ENCODE results near the gene PNPLA7. TPM values are rescaled to one million over a fixed set of nuclear protein-coding genes. Genes with fewer than 3 reads are reported as not detected.
"Not testable (repeated sequence)": the region's sequence is repeated elsewhere in the genome, so short reads cannot be mapped to it uniquely, and the experiment has no call there.

The PNPLA7 gene
- total and polyA plus RNA-seq, 2 of the 13 experiments (the other 11 are each of a cell fraction or from before 2014, with no cell fraction given): 0.42 to 1.5 TPM

DNA sequence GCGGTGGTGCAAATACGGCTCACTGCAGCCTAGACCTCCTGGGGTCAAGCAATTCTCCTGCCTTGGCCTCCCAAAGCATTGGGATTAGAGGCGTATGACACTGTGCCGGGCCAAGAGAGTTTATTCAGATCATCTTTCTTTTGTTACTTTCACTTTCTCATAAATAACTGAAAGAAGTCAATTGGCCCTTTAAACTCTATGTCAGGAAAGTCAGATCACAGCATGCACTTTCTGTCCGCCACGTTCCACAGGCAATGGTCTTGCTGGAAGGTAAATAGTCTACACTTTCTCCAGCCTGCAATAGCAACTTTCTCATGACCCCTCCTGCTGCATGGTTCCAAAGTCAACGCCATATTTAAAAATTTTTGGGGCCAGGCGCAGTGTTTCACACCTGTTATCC, 48.7 kb upstream of the PNPLA7 start:
- DNase-seq (ENCODE audit: low spot score): no peak

DNA sequence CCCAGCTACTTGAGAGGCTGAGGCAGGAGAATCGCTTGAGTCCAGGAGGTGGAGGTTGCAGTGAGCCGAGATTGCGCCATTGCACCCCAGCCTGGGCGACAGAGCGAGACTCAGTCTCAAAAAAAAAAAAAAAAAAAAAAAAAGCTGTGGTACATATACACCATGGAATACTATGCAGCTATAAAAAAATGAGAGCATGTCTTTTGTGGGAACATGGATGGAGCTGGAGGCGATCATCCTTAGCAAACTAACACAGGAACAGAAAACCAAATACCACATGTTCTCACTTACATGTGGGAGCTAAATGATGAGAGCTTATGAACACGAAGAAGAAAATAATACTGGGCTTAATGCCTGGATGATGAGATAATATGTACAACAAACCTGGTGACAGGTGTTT, 46.4 kb upstream of the PNPLA7 start:
- 51% methylated on average over 7 of the region's 7 CpGs for WGBS (ENCODE audit: low lambda C conversion rate)
- H3K4me3 ChIP-seq (replicated peaks in 1 of 3; ENCODE audit: insufficient read depth in 1 of 3, low read depth in 2 of 3, low read length in 3 of 3); DNase-seq (ENCODE audit: low spot score); POLR2A ChIA-PET; H3K27me3 ChIP-seq (ENCODE audit: control insufficient read depth in 1 of 2, insufficient read depth in 2 of 2, low read length in 2 of 2); H3K79me2 ChIP-seq (ENCODE audit: insufficient read depth, low read length); H2AFZ ChIP-seq (ENCODE audit: low read length); H3K9me3 ChIP-seq (ENCODE audit: low read length); H3K9ac ChIP-seq (ENCODE audit: insufficient read depth, low read depth, low read length); intact Hi-C loops (cut with micrococcal nuclease; ENCODE audit: unreplicated experiment); H3K36me3 ChIP-seq (replicated peaks in 1 of 2; ENCODE audit: control insufficient read depth in 1 of 2, insufficient read depth in 2 of 2, low read length in 2 of 2); FAIRE-seq; H3K27ac ChIP-seq (ENCODE audit: extremely low read length, insufficient read depth, low read length); in situ Hi-C loops (cut with HindIII; ENCODE audit: extremely low pct_ligation_motif_present, low pct_unique_long_range_greater_than_20kb); ATAC-seq; H3K4me2 ChIP-seq (ENCODE audit: low read depth, low read length); H4K20me1 ChIP-seq (ENCODE audit: insufficient read depth, low read length); CTCF ChIA-PET (ENCODE audit: low intra/inter-chr PET ratio, low total read pairs); BruUV-seq (replicated peaks): not testable (repeated sequence)
- H3K4me1 ChIP-seq (ENCODE audit: insufficient read depth, low read length): peaks cover 40% of the 10 kb centered on the region

More for the DNA sequence above, 48.7 kb upstream of the PNPLA7 start:
- Histone ChIP-seq H2AFZ (ENCODE audit: low read length) (peak overlapping the region; percentile 54), H3K36me3 (replicated peaks in 1 of 2; ENCODE audit: control insufficient read depth in 1 of 2, insufficient read depth in 2 of 2, low read length in 2 of 2) (no peaks in the 10 kb centered on the region), H3K4me3 (replicated peaks in 1 of 3; ENCODE audit: insufficient read depth in 1 of 3, low read depth in 2 of 3, low read length in 3 of 3) (peak overlapping the region in 2 of 3 experiments; percentile 28 to 38; a peak in 3 of 6 replicates), H3K27ac (ENCODE audit: extremely low read length, insufficient read depth, low read length) (no peak overlapping the region), H3K9ac (ENCODE audit: insufficient read depth, low read depth, low read length) (peak overlapping the region; percentile 8; the same call in 1 of the 2 replicates), H3K79me2 (ENCODE audit: insufficient read depth, low read length) (no peaks in the 10 kb centered on the region), H3K4me1 (ENCODE audit: insufficient read depth, low read length) (peaks cover 37% of the 10 kb centered on the region), H3K9me3 (ENCODE audit: low read length) (no peaks in the 10 kb centered on the region), H4K20me1 (ENCODE audit: insufficient read depth, low read length) (no peaks in the 10 kb centered on the region), H3K4me2 (ENCODE audit: low read depth, low read length) (peak overlapping the region; percentile 65), H3K27me3 (ENCODE audit: control insufficient read depth in 1 of 2, insufficient read depth in 2 of 2, low read length in 2 of 2) (peaks cover 0 to 12% of the 10 kb centered on the region in 2 experiments; a peak in 3 of 5 replicates)
- ChIA-PET CTCF (ENCODE audit: low intra/inter-chr PET ratio, low total read pairs) (no interaction called here), POLR2A (interaction anchor here (1.3 kb wide), 1 partner anchor 9 kb away, joined by 3 read pairs; no protein-coding TSS in a partner anchor)
- peak; percentile 17 for ATAC-seq
- WGBS (ENCODE audit: low lambda C conversion rate): 20% methylated on average over 7 of the region's 8 CpGs
- intact Hi-C loops (cut with micrococcal nuclease; ENCODE audit: unreplicated experiment): no loop called here
- BruUV-seq (replicated peaks): no TSS peak
- TF ChIP-seq ZNF235 (CRISPR knock-in tag; IDR thresholded peaks at IDR 0.05; ENCODE audit: borderline replicate concordance) (0 out of 2 replicates have a peak, but pooled peaks have one; percentile 30), GATAD2A (CRISPR knock-in tag; IDR thresholded peaks at IDR 0.05) (no peak)
- FAIRE-seq: no peak
- in situ Hi-C loops (cut with HindIII; ENCODE audit: extremely low pct_ligation_motif_present, low pct_unique_long_range_greater_than_20kb): no loop called here

Data from HepG2 (cell line).